Mucosa of stomach (tissue), 1 donor: ENCODE measurements around the gene AK5.

Experiments used
- H3K27me3 ChIP-seq: one replicate; pipeline ENCODE4 v1.7.0; 2013; ENCODE audit warnings: mild to moderate bottlenecking, low read length; ENCODE audit not compliant: control insufficient read depth, insufficient read depth
- H3K36me3 ChIP-seq: one replicate; pipeline ENCODE4 v1.7.0; 2013; ENCODE audit warnings: low read length; ENCODE audit not compliant: control insufficient read depth, insufficient read depth
- H3K4me1 ChIP-seq: one replicate; pipeline ENCODE4 v1.7.0; 2013; ENCODE audit warnings: mild to moderate bottlenecking, low read length; ENCODE audit not compliant: control insufficient read depth, insufficient read depth
- H3K4me3 ChIP-seq: one replicate; pipeline ENCODE4 v1.7.0; 2013; ENCODE audit warnings: low read length
- H3K9ac ChIP-seq: one replicate; pipeline ENCODE4 v1.7.0; 2013; ENCODE audit warnings: mild to moderate bottlenecking, low read length, moderate library complexity
- H3K9me3 ChIP-seq: one replicate; pipeline ENCODE4 v1.7.0; 2013; ENCODE audit warnings: mild to moderate bottlenecking, low read length, moderate library complexity; ENCODE audit not compliant: control insufficient read depth
- donor health status: Pancreatic carcinoma.

Gene AK5, protein sequence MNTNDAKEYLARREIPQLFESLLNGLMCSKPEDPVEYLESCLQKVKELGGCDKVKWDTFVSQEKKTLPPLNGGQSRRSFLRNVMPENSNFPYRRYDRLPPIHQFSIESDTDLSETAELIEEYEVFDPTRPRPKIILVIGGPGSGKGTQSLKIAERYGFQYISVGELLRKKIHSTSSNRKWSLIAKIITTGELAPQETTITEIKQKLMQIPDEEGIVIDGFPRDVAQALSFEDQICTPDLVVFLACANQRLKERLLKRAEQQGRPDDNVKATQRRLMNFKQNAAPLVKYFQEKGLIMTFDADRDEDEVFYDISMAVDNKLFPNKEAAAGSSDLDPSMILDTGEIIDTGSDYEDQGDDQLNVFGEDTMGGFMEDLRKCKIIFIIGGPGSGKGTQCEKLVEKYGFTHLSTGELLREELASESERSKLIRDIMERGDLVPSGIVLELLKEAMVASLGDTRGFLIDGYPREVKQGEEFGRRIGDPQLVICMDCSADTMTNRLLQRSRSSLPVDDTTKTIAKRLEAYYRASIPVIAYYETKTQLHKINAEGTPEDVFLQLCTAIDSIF

DNA sequence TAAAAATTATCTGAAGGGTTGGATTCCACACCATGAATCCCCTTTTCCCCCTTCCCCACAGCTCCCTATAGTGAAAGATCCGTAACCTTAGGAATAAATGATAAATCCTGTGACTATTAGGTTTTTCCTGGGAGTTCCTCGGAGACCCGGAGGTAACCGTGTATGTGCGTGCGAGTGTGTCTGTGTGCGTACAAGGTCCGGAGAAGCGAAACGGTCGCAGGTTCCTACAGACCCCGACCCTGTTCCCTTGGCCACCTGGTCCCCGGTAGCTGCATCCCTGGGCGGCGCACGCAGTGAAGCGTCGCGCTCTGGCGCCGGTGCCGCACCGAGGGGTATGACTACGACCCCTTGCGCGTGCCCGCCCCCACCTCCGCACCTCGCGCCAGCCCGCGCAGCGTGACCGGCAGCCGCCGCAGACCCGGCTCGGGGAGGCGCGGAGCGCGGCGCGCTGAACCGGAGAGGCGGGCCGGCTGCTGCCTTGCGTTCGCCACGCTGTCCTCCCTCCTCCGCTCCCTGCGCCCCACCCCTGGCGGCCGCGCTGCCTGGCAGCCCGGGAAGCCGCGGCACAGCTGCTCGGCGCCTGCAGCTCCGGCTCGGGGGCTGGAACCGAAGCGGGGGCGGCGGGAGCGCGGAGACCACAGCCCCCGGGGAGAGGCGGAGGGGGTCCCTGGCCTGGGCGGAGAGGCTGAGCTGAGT, at the start of gene AK5:
AK5 (plus strand) TSS at position 529 of the 696 bp plus-strand sequence. CDS start 295 bp downstream, outside the sequence.
- Histone ChIP-seq H3K27me3 (peaks cover 37% of the 10 kb centered on the region), H3K9ac (no peak within 1 kb of the TSS)

DNA sequence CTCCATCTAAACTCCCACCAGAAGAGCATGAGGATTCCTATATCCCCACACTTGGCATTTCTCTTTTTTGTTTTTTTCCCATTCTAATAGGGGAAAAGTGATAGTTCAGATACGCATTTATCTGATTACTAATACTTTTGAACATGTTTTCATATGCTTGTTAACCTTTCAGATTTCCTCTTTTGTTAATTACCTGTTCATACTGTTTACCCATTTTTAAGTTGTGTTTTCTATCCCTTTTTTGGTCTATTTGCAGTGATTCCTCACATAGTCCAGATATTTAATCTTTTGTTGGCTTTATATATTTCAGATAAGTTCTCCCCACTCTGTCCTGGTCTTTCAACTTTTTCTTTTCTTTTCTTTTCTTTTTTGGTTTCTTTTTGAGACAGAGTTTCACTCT, 49.0 kb upstream of the AK5 start:
- no peaks in the 10 kb centered on the region for H3K36me3 ChIP-seq
- no peak overlapping the region for H3K9ac ChIP-seq

More for the DNA sequence above, at the start of gene AK5:
- no peaks in the 10 kb centered on the region for H3K36me3 ChIP-seq
- no peaks in the 10 kb centered on the region for H3K9me3 ChIP-seq
- H3K4me3 ChIP-seq: no peak within 1 kb of the TSS
- H3K4me1 ChIP-seq: peaks cover 11% of the 10 kb centered on the region

DNA sequence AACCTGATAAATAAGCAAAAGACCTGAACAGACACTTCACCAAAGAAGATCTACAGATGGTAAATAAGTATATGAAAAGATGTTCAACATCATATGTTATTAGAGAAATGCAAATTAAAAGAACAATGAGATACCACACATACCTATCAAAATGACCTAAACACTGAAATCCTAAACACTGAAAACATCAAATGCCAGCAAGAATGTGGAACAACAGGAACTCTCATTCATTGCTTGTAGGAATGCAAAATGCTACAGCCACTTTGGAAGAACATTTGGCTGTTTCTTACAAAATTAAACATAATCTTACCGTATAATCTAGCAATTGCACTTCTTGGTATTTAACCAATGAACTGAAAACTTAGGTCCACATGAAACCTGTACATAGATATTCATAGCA, 47.7 kb upstream of the AK5 start:
- no peak overlapping the region for H3K4me3 ChIP-seq
- no peaks in the 10 kb centered on the region for H3K27me3 ChIP-seq
- no peaks in the 10 kb centered on the region for H3K4me1 ChIP-seq
- no peaks in the 10 kb centered on the region for H3K9me3 ChIP-seq
- H3K36me3 ChIP-seq: no peaks in the 10 kb centered on the region
- H3K9ac ChIP-seq: no peak overlapping the region

More for the DNA sequence above, 49.0 kb upstream of the AK5 start:
- H3K27me3 ChIP-seq: no peaks in the 10 kb centered on the region
- H3K4me1 ChIP-seq: no peaks in the 10 kb centered on the region
- no peak overlapping the region for H3K4me3 ChIP-seq
- no peaks in the 10 kb centered on the region for H3K9me3 ChIP-seq

DNA sequence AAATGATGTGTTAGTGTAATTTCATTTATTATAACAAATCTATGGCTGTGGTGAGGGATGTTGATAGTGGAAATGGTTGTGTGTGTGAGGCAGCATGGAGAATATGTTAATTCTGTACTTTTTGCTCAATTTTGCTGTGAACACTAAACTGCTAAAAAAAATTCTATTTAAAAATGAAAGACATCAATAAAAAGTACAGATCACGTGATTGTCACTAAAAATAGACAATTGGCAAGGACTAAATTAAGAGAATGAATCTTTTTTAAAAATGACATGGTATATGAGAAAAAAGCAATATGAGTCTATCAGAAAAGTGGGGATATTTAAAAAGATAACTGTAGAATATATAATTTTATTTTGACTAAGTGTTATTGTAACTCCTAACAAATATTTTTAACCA, 46.9 kb upstream of the AK5 start:
- H3K36me3 ChIP-seq: no peaks in the 10 kb centered on the region
- H3K9me3 ChIP-seq: no peaks in the 10 kb centered on the region
- H3K4me1 ChIP-seq: no peaks in the 10 kb centered on the region
- no peaks in the 10 kb centered on the region for H3K27me3 ChIP-seq
- no peak overlapping the region for H3K4me3 ChIP-seq
- no peak overlapping the region for H3K9ac ChIP-seq

DNA sequence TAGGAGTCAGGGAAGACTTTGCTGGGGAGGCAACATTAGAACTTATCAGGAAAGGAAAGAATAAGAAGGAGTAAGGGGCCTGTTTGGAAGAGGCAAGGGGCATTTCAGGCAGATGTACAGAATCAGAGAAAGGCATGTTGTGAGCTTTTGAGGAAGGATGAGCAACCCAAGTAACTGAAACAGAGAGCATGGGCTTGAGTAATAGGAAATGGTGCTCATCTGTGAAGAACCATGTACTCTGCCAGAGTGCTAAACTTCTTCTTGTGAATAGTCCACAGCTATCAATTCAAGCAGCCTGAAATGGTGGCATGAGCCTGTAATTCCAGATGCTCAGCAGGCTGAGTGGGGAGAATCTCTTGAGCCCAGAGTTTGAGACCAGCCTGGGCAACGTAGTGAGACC, 43.4 kb upstream of the AK5 start:
- no peak overlapping the region for H3K4me3 ChIP-seq
- no peaks in the 10 kb centered on the region for H3K9me3 ChIP-seq
- no peaks in the 10 kb centered on the region for H3K27me3 ChIP-seq
- no peak overlapping the region for H3K9ac ChIP-seq
- no peaks in the 10 kb centered on the region for H3K36me3 ChIP-seq
- no peaks in the 10 kb centered on the region for H3K4me1 ChIP-seq

DNA sequence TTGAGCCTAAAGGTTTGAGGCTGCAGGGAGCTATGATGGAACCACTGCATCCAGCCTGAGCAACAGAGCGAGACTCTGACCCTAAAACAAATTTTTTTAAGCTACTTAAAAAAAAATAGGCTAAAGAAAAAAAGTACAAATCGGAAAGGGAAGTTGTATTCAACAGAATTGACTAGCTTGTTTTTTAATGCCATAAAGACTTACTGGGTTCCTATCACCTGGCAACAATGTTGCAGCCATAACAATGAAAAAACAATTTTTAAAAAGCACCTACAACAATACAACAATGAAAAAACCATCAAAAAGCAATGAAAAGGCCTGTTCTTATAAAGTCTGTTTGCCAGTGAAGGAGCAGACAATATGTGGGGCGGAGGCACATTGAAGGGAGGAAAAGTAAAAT, 42.5 kb upstream of the AK5 start:
- no peaks in the 10 kb centered on the region for H3K4me1 ChIP-seq
- no peaks in the 10 kb centered on the region for H3K36me3 ChIP-seq
- no peak overlapping the region for H3K9ac ChIP-seq
- H3K4me3 ChIP-seq: no peak overlapping the region
- no peaks in the 10 kb centered on the region for H3K27me3 ChIP-seq
- no peaks in the 10 kb centered on the region for H3K9me3 ChIP-seq

DNA sequence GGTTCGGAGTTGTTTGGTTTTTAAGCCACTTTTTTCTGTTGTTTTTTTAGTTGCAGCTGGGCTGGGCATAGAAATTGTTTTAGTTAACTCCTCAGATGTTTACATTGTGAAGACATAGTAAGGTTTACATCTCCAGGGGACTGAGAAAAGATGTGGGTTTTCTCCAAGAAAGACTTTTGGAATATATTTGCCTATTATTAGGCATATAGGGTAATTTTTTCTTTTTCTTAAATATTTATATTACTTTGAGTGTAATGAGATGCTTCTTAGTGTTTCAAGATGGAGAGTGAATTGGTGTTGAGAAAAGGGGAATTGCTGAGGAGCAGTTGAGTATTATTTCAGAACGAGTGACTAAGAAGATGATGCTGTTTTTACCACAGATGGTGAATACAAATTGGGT, 36.0 kb upstream of the AK5 start:
- no peaks in the 10 kb centered on the region for H3K36me3 ChIP-seq
- H3K4me3 ChIP-seq: no peak overlapping the region
- no peak overlapping the region for H3K9ac ChIP-seq
- H3K4me1 ChIP-seq: no peaks in the 10 kb centered on the region
- no peaks in the 10 kb centered on the region for H3K27me3 ChIP-seq
- H3K9me3 ChIP-seq: no peaks in the 10 kb centered on the region

DNA sequence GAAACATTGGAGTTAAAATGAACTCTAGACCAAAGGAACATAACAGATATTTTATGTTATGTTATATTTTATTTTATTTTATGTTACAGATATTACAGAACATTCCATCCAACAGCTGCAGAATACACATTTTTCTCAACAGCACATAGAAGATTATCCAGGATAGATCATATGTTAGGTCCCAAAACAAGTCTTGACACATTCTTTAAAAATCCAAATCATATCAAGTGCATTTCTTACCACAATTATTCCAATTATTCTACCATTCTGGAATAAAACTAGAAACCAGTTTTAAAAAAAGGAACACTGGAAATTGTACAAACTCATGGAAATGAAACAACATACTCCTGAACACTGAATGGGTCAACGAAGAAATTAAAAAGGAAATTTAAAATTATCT, 31.7 kb upstream of the AK5 start:
- Histone ChIP-seq H3K36me3 (no peaks in the 10 kb centered on the region), H3K27me3 (no peaks in the 10 kb centered on the region), H3K9ac (no peak overlapping the region), H3K4me3 (no peak overlapping the region), H3K9me3 (no peaks in the 10 kb centered on the region), H3K4me1 (no peaks in the 10 kb centered on the region)

DNA sequence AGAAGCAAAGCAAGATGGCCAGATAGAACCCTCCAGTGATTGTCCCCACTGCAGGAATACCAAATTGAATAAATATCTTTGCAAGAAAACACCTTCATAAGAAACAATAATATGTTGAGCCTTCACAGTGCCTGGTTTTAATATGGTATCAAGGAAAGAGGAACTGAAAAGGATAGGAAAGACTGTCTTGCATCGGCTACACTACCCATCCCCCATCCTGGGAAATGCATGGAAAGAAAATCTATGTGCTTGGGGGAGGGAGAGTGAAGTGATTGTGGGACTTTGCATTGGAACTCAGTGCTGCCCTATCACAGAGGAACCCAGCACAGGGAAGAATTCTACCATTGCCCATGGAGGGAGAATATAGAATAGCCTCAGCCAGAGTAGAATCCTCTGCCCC, 28.6 kb upstream of the AK5 start:
- Histone ChIP-seq H3K4me3 (no peak overlapping the region), H3K9me3 (no peaks in the 10 kb centered on the region)

DNA sequence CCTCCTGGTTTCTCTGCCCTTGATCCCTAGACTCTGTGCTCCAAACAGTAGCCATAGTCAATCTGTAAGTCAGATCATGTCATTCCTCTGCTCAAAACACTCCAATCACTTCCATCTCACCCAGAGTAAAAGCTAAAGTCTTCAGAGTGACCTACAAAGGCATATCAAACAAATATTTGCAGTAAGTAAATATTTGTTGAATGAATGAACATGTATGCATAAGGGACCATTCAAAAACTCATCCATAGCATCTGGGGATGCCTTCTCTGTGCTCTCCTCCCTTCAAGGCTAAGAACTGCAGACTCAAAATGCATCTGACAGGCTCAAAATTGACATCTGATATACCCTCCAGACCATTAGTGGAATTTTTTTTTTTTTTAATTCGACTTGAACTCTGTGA, 18.1 kb upstream of the AK5 start:
- H3K27me3 ChIP-seq: peaks cover 15% of the 10 kb centered on the region
- no peak overlapping the region for H3K9ac ChIP-seq
- no peaks in the 10 kb centered on the region for H3K9me3 ChIP-seq
- no peaks in the 10 kb centered on the region for H3K36me3 ChIP-seq
- H3K4me3 ChIP-seq: no peak overlapping the region
- peaks cover 4% of the 10 kb centered on the region for H3K4me1 ChIP-seq

More for the DNA sequence above, 28.6 kb upstream of the AK5 start:
- no peak overlapping the region for H3K9ac ChIP-seq
- H3K4me1 ChIP-seq: no peaks in the 10 kb centered on the region
- no peaks in the 10 kb centered on the region for H3K27me3 ChIP-seq
- no peaks in the 10 kb centered on the region for H3K36me3 ChIP-seq

DNA sequence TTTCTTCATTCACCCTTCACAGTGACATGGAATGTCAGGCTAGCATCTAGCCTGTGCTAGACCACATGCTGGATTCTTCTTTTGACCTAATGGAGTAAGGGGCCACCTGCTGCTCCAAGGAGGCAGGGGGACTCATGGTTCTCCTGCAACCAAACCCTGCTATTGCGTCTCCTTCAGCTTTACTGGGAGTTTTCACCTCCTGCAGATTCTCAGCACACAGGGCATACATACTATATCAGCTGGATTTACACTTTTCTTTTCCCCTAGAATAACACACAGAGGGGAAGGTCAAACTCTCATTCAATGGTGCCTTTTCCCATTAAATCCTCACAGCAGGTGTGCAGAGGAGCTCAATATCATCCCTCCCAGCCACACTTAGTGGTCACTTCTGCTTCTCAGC, 16.6 kb upstream of the AK5 start:
- H3K27me3 ChIP-seq: peaks cover 15% of the 10 kb centered on the region
- H3K9me3 ChIP-seq: no peaks in the 10 kb centered on the region
- H3K9ac ChIP-seq: no peak overlapping the region
- H3K4me1 ChIP-seq: peaks cover 4% of the 10 kb centered on the region
- no peaks in the 10 kb centered on the region for H3K36me3 ChIP-seq
- H3K4me3 ChIP-seq: no peak overlapping the region

DNA sequence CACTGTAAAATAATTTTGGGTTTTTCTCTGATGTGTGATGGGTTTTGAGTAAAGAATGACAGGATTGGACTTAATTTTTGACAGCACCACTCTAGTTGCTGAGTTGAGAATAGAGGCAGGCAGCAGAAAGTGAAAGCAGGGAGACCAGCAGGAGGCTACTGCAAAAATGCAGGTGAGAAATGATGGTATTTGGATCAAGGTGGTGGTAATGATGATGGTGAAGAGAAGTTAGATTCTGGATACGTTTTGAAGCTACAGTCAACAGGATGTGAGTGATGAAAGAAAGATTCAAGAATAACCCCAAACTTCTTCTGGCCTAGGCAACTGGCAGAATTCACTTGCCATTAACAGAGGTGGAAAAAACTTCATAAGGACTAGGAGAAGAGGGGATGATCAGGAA, 14.8 kb upstream of the AK5 start:
- no peak overlapping the region for H3K9ac ChIP-seq
- H3K27me3 ChIP-seq: peaks cover 13% of the 10 kb centered on the region
- H3K4me3 ChIP-seq: no peak overlapping the region
- no peaks in the 10 kb centered on the region for H3K36me3 ChIP-seq
- H3K4me1 ChIP-seq: peaks cover 4% of the 10 kb centered on the region
- H3K9me3 ChIP-seq: no peaks in the 10 kb centered on the region
